ENCODE measurements around the gene CCDC83. TPM values are rescaled to one million over a fixed set of nuclear protein-coding genes. Genes with fewer than 3 reads are reported as not detected.

Gene CCDC83
- polyA plus RNA-seq, 3 donors = not detected

DNA sequence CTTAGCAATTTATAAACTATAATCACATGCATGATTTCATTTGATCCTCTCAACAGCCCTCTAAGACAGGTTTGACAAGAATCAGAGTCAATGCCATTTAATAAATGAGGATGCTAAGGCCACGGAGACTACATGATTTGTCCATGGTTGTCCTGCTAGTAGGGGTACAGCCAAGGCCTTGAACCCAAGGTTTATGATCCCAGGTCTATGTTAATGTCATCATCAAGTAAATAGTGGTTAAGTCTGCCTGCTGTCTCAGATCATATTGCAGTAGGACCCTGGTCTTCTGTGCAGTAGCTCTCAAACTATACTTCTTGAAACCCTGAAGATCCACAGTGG lies 26.6 kb upstream of the CCDC83 start:
- Histone ChIP-seq H3K9ac (ENCODE audit: insufficient read depth, low read length, poor library complexity, severe bottlenecking) (no peak overlapping the region), H3K4me1 (ENCODE audit: control insufficient read depth in 1 of 2, insufficient read depth in 2 of 2, low read length in 2 of 2) (no peaks in the 10 kb centered on the region), H3K27me3 (ENCODE audit: control insufficient read depth in 2 of 2, insufficient read depth in 2 of 2, low read length in 2 of 2) (no peaks in the 10 kb centered on the region), H3K36me3 (replicated peaks in 1 of 2; ENCODE audit: control insufficient read depth in 1 of 2, insufficient read depth in 2 of 2, low read length in 2 of 2) (no peaks in the 10 kb centered on the region), H3K4me2 (replicated peaks; ENCODE audit: extremely low read depth, low read length, poor library complexity, severe bottlenecking) (no peak overlapping the region), H2AFZ (ENCODE audit: insufficient read depth, low read depth, low read length, poor library complexity, severe bottlenecking) (no peak overlapping the region), H4K20me1 (ENCODE audit: insufficient read depth, low read length) (no peaks in the 10 kb centered on the region), H3K4me3 (replicated peaks in 1 of 3; ENCODE audit: low read depth in 2 of 3, low read length in 3 of 3) (no peak overlapping the region), H3K9me3 (replicated peaks in 1 of 2; ENCODE audit: control insufficient read depth in 1 of 2, insufficient read depth in 1 of 2, low read length in 2 of 2) (no peaks in the 10 kb centered on the region), H3K27ac (ENCODE audit: low read depth in 1 of 2, low read length in 2 of 2) (no peak overlapping the region), H3K79me2 (ENCODE audit: insufficient read depth, low read length) (no peaks in the 10 kb centered on the region)
- intact Hi-C loops (cut with micrococcal nuclease) = no loop called here
- H3K4me1 Mint-ChIP-seq = peaks cover 5% of the 10 kb centered on the region
- TF ChIP-seq, protein P1, sequence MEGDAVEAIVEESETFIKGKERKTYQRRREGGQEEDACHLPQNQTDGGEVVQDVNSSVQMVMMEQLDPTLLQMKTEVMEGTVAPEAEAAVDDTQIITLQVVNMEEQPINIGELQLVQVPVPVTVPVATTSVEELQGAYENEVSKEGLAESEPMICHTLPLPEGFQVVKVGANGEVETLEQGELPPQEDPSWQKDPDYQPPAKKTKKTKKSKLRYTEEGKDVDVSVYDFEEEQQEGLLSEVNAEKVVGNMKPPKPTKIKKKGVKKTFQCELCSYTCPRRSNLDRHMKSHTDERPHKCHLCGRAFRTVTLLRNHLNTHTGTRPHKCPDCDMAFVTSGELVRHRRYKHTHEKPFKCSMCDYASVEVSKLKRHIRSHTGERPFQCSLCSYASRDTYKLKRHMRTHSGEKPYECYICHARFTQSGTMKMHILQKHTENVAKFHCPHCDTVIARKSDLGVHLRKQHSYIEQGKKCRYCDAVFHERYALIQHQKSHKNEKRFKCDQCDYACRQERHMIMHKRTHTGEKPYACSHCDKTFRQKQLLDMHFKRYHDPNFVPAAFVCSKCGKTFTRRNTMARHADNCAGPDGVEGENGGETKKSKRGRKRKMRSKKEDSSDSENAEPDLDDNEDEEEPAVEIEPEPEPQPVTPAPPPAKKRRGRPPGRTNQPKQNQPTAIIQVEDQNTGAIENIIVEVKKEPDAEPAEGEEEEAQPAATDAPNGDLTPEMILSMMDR (IDR thresholded peaks at IDR 0.05) = no peak
- no peaks in the 10 kb centered on the region for H3K36me3 Mint-ChIP-seq
- no peaks in the 10 kb centered on the region for H3K9me3 Mint-ChIP-seq
- H3K4me3 Mint-ChIP-seq = no peak overlapping the region
- no peak overlapping the region for H3K27ac Mint-ChIP-seq
- H3K27me3 Mint-ChIP-seq (ENCODE audit: low read depth in 3 of 3) = peaks cover 0 to 1% (median 0%) of the 10 kb centered on the region in 3 donors
- DNase-seq = no peak
- WGBS (ENCODE audit: insufficient coverage) = no CpG with 5 or more reads among the region's 1 CpG

DNA sequence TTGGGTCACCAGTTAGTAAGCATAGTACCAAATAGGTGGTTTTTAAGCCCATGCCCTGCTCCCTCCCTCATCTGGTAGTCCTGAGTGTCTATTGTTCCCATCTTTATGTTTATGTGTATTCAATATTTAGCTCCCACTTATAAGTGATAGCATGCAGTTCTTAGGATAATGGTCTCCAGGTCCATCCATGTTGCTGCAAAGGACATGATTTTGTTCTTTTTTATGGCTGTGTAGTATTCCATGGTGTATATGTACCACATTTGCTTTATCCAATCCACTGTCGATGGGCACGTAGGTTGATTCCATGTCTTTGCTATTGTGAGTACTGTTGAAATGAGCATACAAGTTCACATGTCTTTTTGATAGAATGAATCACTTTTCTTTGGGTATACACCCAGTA lies 26.0 kb upstream of the CCDC83 start:
- no peaks in the 10 kb centered on the region for H3K9me3 Mint-ChIP-seq
- no peak overlapping the region for H3K4me3 Mint-ChIP-seq
- Histone ChIP-seq H3K79me2 (ENCODE audit: insufficient read depth, low read length) (no peaks in the 10 kb centered on the region), H3K27ac (ENCODE audit: low read depth in 1 of 2, low read length in 2 of 2) (no peak overlapping the region), H2AFZ (ENCODE audit: insufficient read depth, low read depth, low read length, poor library complexity, severe bottlenecking) (no peak overlapping the region), H3K36me3 (replicated peaks in 1 of 2; ENCODE audit: control insufficient read depth in 1 of 2, insufficient read depth in 2 of 2, low read length in 2 of 2) (no peaks in the 10 kb centered on the region), H3K4me1 (ENCODE audit: control insufficient read depth in 1 of 2, insufficient read depth in 2 of 2, low read length in 2 of 2) (no peaks in the 10 kb centered on the region), H3K9ac (ENCODE audit: insufficient read depth, low read length, poor library complexity, severe bottlenecking) (no peak overlapping the region), H4K20me1 (ENCODE audit: insufficient read depth, low read length) (no peaks in the 10 kb centered on the region), H3K4me3 (replicated peaks in 1 of 3; ENCODE audit: low read depth in 2 of 3, low read length in 3 of 3) (no peak overlapping the region), H3K4me2 (replicated peaks; ENCODE audit: extremely low read depth, low read length, poor library complexity, severe bottlenecking) (no peak overlapping the region), H3K27me3 (ENCODE audit: control insufficient read depth in 2 of 2, insufficient read depth in 2 of 2, low read length in 2 of 2) (no peaks in the 10 kb centered on the region), H3K9me3 (replicated peaks in 1 of 2; ENCODE audit: control insufficient read depth in 1 of 2, insufficient read depth in 1 of 2, low read length in 2 of 2) (no peaks in the 10 kb centered on the region)
- no peak for DNase-seq
- H3K36me3 Mint-ChIP-seq = no peaks in the 10 kb centered on the region
- H3K4me1 Mint-ChIP-seq = peaks cover 5% of the 10 kb centered on the region
- peaks cover 0 to 1% (median 0%) of the 10 kb centered on the region in 3 donors for H3K27me3 Mint-ChIP-seq (ENCODE audit: low read depth in 3 of 3)
- WGBS (ENCODE audit: insufficient coverage) = 100% methylated on average over 1 of the region's 2 CpGs
- no peak overlapping the region for H3K27ac Mint-ChIP-seq
- TF ChIP-seq, protein P1 (IDR thresholded peaks at IDR 0.05) = no peak
- intact Hi-C loops (cut with micrococcal nuclease) = no loop called here
